ENCODE data around the gene SLC4A4.

Gene SLC4A4

DNA sequence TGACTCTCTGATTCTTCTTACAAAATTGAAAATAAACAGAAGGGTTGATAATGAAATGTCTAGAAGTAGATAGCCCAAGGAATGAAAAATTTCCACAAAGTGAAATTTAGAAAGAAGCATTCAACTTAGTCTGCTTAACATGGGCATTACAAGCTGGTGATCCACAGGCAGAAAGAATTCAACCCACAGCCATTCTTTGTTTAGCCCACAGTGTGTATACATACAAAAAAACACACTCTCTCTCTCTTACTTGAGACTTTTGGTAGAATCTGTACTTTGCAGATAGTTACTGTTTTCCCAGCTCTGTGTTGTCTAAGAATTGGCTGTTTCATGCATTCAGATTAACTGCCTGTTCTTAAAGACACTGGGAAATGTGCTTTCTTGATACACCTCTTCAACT is 159.8 kb downstream of the SLC4A4 start:
- no peak for DNase-seq (ENCODE audit: low read depth)

DNA sequence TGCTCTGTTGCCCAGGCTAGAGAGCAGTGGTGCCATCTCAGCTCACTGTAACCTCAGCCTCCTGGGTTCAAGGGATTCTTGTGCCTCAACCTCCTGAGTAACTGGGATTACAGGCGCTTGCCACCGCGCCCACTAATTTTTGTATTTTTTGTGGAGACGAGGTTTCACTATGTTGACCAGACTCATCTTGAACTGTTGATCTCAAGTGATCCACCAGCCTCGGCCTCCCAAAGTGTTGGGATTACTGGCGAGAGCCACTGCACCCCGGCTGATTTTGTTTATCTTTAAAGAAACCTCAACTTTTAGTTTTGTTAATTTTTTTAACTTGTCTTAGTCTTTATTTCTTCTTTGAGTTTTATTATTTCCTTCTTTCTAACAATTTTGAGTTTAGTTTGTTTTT is 163.2 kb downstream of the SLC4A4 start:
- TF ChIP-seq, protein P1, sequence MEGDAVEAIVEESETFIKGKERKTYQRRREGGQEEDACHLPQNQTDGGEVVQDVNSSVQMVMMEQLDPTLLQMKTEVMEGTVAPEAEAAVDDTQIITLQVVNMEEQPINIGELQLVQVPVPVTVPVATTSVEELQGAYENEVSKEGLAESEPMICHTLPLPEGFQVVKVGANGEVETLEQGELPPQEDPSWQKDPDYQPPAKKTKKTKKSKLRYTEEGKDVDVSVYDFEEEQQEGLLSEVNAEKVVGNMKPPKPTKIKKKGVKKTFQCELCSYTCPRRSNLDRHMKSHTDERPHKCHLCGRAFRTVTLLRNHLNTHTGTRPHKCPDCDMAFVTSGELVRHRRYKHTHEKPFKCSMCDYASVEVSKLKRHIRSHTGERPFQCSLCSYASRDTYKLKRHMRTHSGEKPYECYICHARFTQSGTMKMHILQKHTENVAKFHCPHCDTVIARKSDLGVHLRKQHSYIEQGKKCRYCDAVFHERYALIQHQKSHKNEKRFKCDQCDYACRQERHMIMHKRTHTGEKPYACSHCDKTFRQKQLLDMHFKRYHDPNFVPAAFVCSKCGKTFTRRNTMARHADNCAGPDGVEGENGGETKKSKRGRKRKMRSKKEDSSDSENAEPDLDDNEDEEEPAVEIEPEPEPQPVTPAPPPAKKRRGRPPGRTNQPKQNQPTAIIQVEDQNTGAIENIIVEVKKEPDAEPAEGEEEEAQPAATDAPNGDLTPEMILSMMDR (IDR thresholded peaks at IDR 0.05; ENCODE audit: low read depth, low read length): no peak
- TF ChIP-seq, protein P2, sequence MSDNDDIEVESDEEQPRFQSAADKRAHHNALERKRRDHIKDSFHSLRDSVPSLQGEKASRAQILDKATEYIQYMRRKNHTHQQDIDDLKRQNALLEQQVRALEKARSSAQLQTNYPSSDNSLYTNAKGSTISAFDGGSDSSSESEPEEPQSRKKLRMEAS (IDR thresholded peaks at IDR 0.05; ENCODE audit: low read depth, low read length): no peak
- TF ChIP-seq POLR2A (IDR thresholded peaks at IDR 0.05; ENCODE audit: extremely low read depth, insufficient read length) (no peak), MYC (IDR thresholded peaks at IDR 0.05; ENCODE audit: low read depth, low read length) (no peak)
- no peak overlapping the region for H3K4me3 ChIP-seq (ENCODE audit: low read depth, low read length)
- no peak for DNase-seq (ENCODE audit: low read depth)

More for the DNA sequence above, 159.8 kb downstream of the SLC4A4 start:
- H3K4me3 ChIP-seq (ENCODE audit: low read depth, low read length): no peak overlapping the region
- TF ChIP-seq, protein P1 (IDR thresholded peaks at IDR 0.05; ENCODE audit: low read depth, low read length): no peak
- TF ChIP-seq, protein P2 (IDR thresholded peaks at IDR 0.05; ENCODE audit: low read depth, low read length): no peak
- no peak for TF ChIP-seq MYC (IDR thresholded peaks at IDR 0.05; ENCODE audit: low read depth, low read length)
- TF ChIP-seq POLR2A (IDR thresholded peaks at IDR 0.05; ENCODE audit: extremely low read depth, insufficient read length): no peak

DNA sequence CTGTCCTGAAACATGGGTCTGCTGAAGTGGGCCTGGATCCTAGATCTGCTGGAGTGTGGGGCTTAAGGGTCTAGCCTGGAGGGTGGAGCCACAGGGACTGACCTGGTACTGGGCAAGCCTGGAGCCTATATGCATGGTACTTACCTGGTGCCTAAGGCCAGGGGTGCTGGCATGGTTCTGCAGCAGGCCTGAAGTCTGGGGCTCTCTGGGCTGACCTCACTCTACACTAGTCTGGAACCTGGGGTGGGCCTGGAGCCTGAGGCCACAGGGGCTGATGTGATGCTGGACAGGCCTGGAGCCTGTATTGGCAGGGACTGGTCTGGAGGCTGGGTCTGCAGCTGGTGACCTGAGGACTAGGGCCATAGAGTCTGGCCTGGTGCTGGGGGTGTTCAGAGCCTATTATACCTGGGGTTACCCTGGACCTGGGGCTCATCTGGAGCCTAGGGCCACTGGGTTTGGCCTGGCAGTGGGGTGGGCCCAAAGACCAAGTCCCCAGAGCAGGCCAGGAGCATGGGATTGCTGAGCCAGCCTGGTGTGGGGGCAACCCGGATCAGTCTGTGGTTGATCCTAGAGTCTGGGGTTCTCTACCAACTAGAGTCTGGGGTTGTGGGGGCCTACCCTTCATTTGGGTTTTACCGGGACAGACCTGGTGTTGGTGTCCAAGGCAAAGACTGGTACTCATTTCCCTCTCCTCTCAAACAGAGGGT is 179.6 kb downstream of the SLC4A4 start:
- no peak overlapping the region for H3K4me3 ChIP-seq (ENCODE audit: low read depth, low read length)
- no peak for DNase-seq (ENCODE audit: low read depth)
- TF ChIP-seq, protein P1 (IDR thresholded peaks at IDR 0.05; ENCODE audit: low read depth, low read length): no peak
- TF ChIP-seq, protein P2 (IDR thresholded peaks at IDR 0.05; ENCODE audit: low read depth, low read length): no peak
- TF ChIP-seq POLR2A (IDR thresholded peaks at IDR 0.05; ENCODE audit: extremely low read depth, insufficient read length) (no peak), MYC (IDR thresholded peaks at IDR 0.05; ENCODE audit: low read depth, low read length) (no peak)

- no peak for DNase-seq (ENCODE audit: low read depth)
- TF ChIP-seq, protein P1 (IDR thresholded peaks at IDR 0.05; ENCODE audit: low read depth, low read length): no peak
- TF ChIP-seq POLR2A (IDR thresholded peaks at IDR 0.05; ENCODE audit: extremely low read depth, insufficient read length): no peak
- TF ChIP-seq, protein P2 (IDR thresholded peaks at IDR 0.05; ENCODE audit: low read depth, low read length): no peak
- TF ChIP-seq MYC (IDR thresholded peaks at IDR 0.05; ENCODE audit: low read depth, low read length): no peak
Observed at GRCh38 chr4:71520308-71520707, 181.5 kb downstream of the SLC4A4 start.

DNA sequence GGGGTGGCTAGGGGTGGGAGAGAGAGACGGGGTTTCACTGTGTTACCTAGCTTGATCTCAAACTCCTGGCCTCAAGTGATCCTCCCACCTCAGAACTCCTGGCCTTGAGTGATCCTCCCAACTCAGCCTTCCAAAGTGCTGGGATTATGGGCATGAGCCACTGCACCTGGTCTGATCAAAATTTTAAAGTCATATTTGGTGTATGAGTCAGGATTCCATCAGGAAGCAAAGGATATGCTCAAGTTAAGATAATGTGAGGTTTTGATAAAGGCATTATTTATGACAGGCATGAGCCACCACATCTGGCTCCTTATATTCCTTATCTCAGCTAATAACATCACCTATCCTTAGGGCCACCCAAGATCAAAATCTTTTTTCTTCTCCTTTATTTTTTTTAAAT is 182.0 kb downstream of the SLC4A4 start:
- H3K4me3 ChIP-seq (ENCODE audit: low read depth, low read length): no peak overlapping the region
- TF ChIP-seq, protein P1 (IDR thresholded peaks at IDR 0.05; ENCODE audit: low read depth, low read length): no peak
- TF ChIP-seq MYC (IDR thresholded peaks at IDR 0.05; ENCODE audit: low read depth, low read length) (no peak), POLR2A (IDR thresholded peaks at IDR 0.05; ENCODE audit: extremely low read depth, insufficient read length) (no peak)
- TF ChIP-seq, protein P2 (IDR thresholded peaks at IDR 0.05; ENCODE audit: low read depth, low read length): no peak
- no peak for DNase-seq (ENCODE audit: low read depth)

More at GRCh38 chr4:71520308-71520707, 181.5 kb downstream of the SLC4A4 start:
- H3K4me3 ChIP-seq (ENCODE audit: low read depth, low read length): no peak overlapping the region
